Uterus (tissue), 4 donors: ENCODE results near the gene MCTP1. TPM values are rescaled to one million over a fixed set of nuclear protein-coding genes. Genes with fewer than 3 reads are reported as not detected.
"Not testable (repeated sequence)": the region's sequence is repeated elsewhere in the genome, so short reads cannot be mapped to it uniquely, and the experiment has no call there.

Source experiments
- DNase-seq, 2 donors: peaks; one replicate each; pipeline ENCODE4 v3.0.0-alpha.2; 2019 to 2020
- H3K27ac ChIP-seq, 2 donors: fragments of 200-600 bp; sonication (generic); 1 replicate in 1 of 2; 2 replicates in 1 of 2; pipeline ENCODE4 v1.5.1; 2016 to 2018
- H3K27me3 ChIP-seq, 2 donors: fragments of 200-600 bp; sonication (generic); one replicate each; pipeline ENCODE4 v1.5.1; 2018 to 2019; ENCODE audit warnings: control low read depth in 1 of 2
- H3K36me3 ChIP-seq, 2 donors: fragments of 200-600 bp; sonication (generic); one replicate each; pipeline ENCODE4 v1.5.1; 2019; ENCODE audit warnings: control low read depth in 1 of 2
- H3K4me1 ChIP-seq, 2 donors: fragments of 200-600 bp; sonication (generic); one replicate each; pipeline ENCODE4 v1.5.1; 2018 to 2019; ENCODE audit warnings: control low read depth in 1 of 2
- H3K4me3 ChIP-seq, 2 donors: fragments of 200-600 bp; sonication (generic); 1 replicate in 1 of 2; 2 replicates in 1 of 2; pipeline ENCODE4 v1.5.1; 2018 to 2019; ENCODE audit warnings: mild to moderate bottlenecking in 1 of 2
- H3K9me3 ChIP-seq, 2 donors: fragments of 200-600 bp; sonication (generic); one replicate each; pipeline ENCODE4 v1.5.1; 2019; ENCODE audit warnings: control low read depth in 1 of 2
- CTCF ChIP-seq, 4 experiments: fragments of 200-600 bp in 2 of 4; fragments of 450-650 bp in 2 of 4; sonication (generic) in 2 of 4; IDR thresholded peaks; one replicate each; pipeline ENCODE4 v1.5.1; 2016 to 2019; ENCODE audit warnings: antibody characterized with exemption in 4 of 4, mild to moderate bottlenecking in 2 of 4, moderate library complexity in 1 of 4
- POLR2A ChIP-seq, 2 donors: fragments of 450-650 bp; IDR thresholded peaks; one replicate each; pipeline ENCODE4 v1.6.1; 2016; ENCODE audit warnings: antibody characterized with exemption in 2 of 2, mild to moderate bottlenecking in 1 of 2, moderate library complexity in 1 of 2
- intact Hi-C: fragments of 100-400 bp; cut with DNase I; formaldehyde crosslinking; loops from one replicate; pipeline ENCODE4 v1.15.1; 2023; ENCODE audit warnings: low total_unique reads
- total RNA-seq, 4 donors: library from RNA; depleted of rRNA in 3 of 4; stranded (reverse); fragments of >200 nt in 3 of 4; gene quantifications; one replicate each; pipeline versions ENCODE4 v1.1.0 to v1.2.4, GENCODE V29; 2014 to 2023
- donor health status: DM: yes; HTN: yes; CAD: no.

MCTP1 gene
- total RNA-seq, 4 donors from 2014 or later: 25.3 to 114 (median 27.6) TPM

GRCh38 chr5:95219411-95219810 lies 65.5 kb downstream of the MCTP1 start:
- no peak for DNase-seq
- H3K9me3 ChIP-seq: no peaks in the 10 kb centered on the region
- no peak overlapping the region for H3K27ac ChIP-seq
- H3K36me3 ChIP-seq: no peaks in the 10 kb centered on the region
- intact Hi-C loops: no loop called here
- no peak overlapping the region for H3K4me3 ChIP-seq
- no peaks in the 10 kb centered on the region for H3K4me1 ChIP-seq
- TF ChIP-seq POLR2A (IDR thresholded peaks at IDR 0.05) (no peak), CTCF (IDR thresholded peaks at IDR 0.05) (no peak)
- H3K27me3 ChIP-seq: no peaks in the 10 kb centered on the region

GRCh38 chr5:95217881-95218280 lies 67.0 kb downstream of the MCTP1 start:
- H3K36me3 ChIP-seq: no peaks in the 10 kb centered on the region
- H3K4me1 ChIP-seq: no peaks in the 10 kb centered on the region
- H3K4me3 ChIP-seq: no peak overlapping the region
- intact Hi-C loops: no loop called here
- no peaks in the 10 kb centered on the region for H3K27me3 ChIP-seq
- H3K9me3 ChIP-seq: no peaks in the 10 kb centered on the region
- H3K27ac ChIP-seq: no peak overlapping the region
- no peak for DNase-seq
- TF ChIP-seq POLR2A (IDR thresholded peaks at IDR 0.05) (no peak), CTCF (IDR thresholded peaks at IDR 0.05) (no peak)

- Histone ChIP-seq H3K27ac (no peak overlapping the region), H3K36me3 (no peaks in the 10 kb centered on the region), H3K4me1 (no peaks in the 10 kb centered on the region), H3K9me3 (no peaks in the 10 kb centered on the region), H3K27me3 (no peaks in the 10 kb centered on the region), H3K4me3 (no peak overlapping the region)
- no peak for DNase-seq
- intact Hi-C loops: no loop called here
- no peak for TF ChIP-seq POLR2A (IDR thresholded peaks at IDR 0.05)
- TF ChIP-seq CTCF (IDR thresholded peaks at IDR 0.05): no peak
These were observed 67.5 kb downstream of the MCTP1 start for GRCh38 chr5:95217351-95217750.

- Histone ChIP-seq H3K27ac (no peak overlapping the region), H3K36me3 (no peaks in the 10 kb centered on the region), H3K9me3 (no peaks in the 10 kb centered on the region), H3K4me3 (no peak overlapping the region), H3K27me3 (no peaks in the 10 kb centered on the region), H3K4me1 (no peaks in the 10 kb centered on the region)
- intact Hi-C loops: no loop called here
- no peak for DNase-seq
- TF ChIP-seq POLR2A (IDR thresholded peaks at IDR 0.05) (no peak), CTCF (IDR thresholded peaks at IDR 0.05) (no peak)
These were observed 68.5 kb downstream of the MCTP1 start for GRCh38 chr5:95216136-95216955.

GRCh38 chr5:95207811-95208210 lies 77.1 kb downstream of the MCTP1 start:
- H3K27me3 ChIP-seq, H3K9me3 ChIP-seq, intact Hi-C loops, H3K4me1 ChIP-seq, H3K27ac ChIP-seq, H3K36me3 ChIP-seq, H3K4me3 ChIP-seq, DNase-seq: not testable (repeated sequence)
